ENCODE results near the gene DLGAP1. TPM values are rescaled to one million over a fixed set of nuclear protein-coding genes. Genes with fewer than 3 reads are reported as not detected.
A peak's percentile ranks its signal among the peaks of the same experiment; 100 is the strongest.

The DLGAP1 gene
- total and polyA plus RNA-seq, 5 donors = 0.11 to 0.31 (median 0.20) TPM; not detected in 1

GRCh38 chr18:3455907-3456685 lies 999.0 kb downstream of the DLGAP1 start:
- H3K4me1 ChIP-seq (ENCODE audit: control insufficient read depth, insufficient read depth, low read length) = peaks cover 6% of the 10 kb centered on the region
- no peak overlapping the region for H3K4me3 ChIP-seq (ENCODE audit: low read length)
- no peaks in the 10 kb centered on the region for H3K9me3 ChIP-seq (ENCODE audit: control insufficient read depth, low read length)
- no peaks in the 10 kb centered on the region for H3K27me3 ChIP-seq (ENCODE audit: control insufficient read depth, insufficient read depth)
- WGBS = 80% methylated on average over 10 of the region's 10 CpGs
- intact Hi-C loops (cut with DNase I) = loop anchor here (5.0 to 10.0 kb wide), 4 partner anchors 131 to 209 kb away; no protein-coding TSS in a partner anchor
- DNase-seq = no peak
- no peak overlapping the region for H3K27ac ChIP-seq (ENCODE audit: low read length)
- ATAC-seq = no peak

GRCh38 chr18:3455090-3455635 lies 999.9 kb downstream of the DLGAP1 start:
- H3K4me1 ChIP-seq (ENCODE audit: control insufficient read depth, insufficient read depth, low read length) = peaks cover 6% of the 10 kb centered on the region
- intact Hi-C loops (cut with DNase I) = loop anchor here (5.0 to 10.0 kb wide), 4 partner anchors 132 to 210 kb away; no protein-coding TSS in a partner anchor
- no peaks in the 10 kb centered on the region for H3K27me3 ChIP-seq (ENCODE audit: control insufficient read depth, insufficient read depth)
- ATAC-seq = no peak
- WGBS = 35% methylated on average over 3 of the region's 3 CpGs
- H3K9me3 ChIP-seq (ENCODE audit: control insufficient read depth, low read length) = no peaks in the 10 kb centered on the region
- H3K4me3 ChIP-seq (ENCODE audit: low read length) = no peak overlapping the region
- H3K27ac ChIP-seq (ENCODE audit: low read length) = no peak overlapping the region
- DNase-seq = no peak

GRCh38 chr18:3454365-3455089 lies 1000.6 kb downstream of the DLGAP1 start:
- DNase-seq (no peak), ATAC-seq (no peak)
- under 1% methylated on average over 4 of the region's 4 CpGs for WGBS
- Histone ChIP-seq H3K9me3 (ENCODE audit: control insufficient read depth, low read length) (no peaks in the 10 kb centered on the region), H3K4me1 (ENCODE audit: control insufficient read depth, insufficient read depth, low read length) (peaks cover 6% of the 10 kb centered on the region), H3K27me3 (ENCODE audit: control insufficient read depth, insufficient read depth) (no peaks in the 10 kb centered on the region), H3K27ac (ENCODE audit: low read length) (no peak overlapping the region), H3K4me3 (ENCODE audit: low read length) (peak overlapping the region; percentile 92)
- intact Hi-C loops (cut with DNase I) = loop anchor here (5.0 to 10.0 kb wide), 7 partner anchors 133 to 210 kb away; no protein-coding TSS in a partner anchor

GRCh38 chr18:3453540-3454364 lies 1001.4 kb downstream of the DLGAP1 start:
- peak overlapping the region; percentile 92 for H3K27ac ChIP-seq (ENCODE audit: low read length)
- H3K4me1 ChIP-seq (ENCODE audit: control insufficient read depth, insufficient read depth, low read length) = peaks cover 6% of the 10 kb centered on the region
- peak; percentile 52 to 75 (median 54) for DNase-seq
- no peaks in the 10 kb centered on the region for H3K27me3 ChIP-seq (ENCODE audit: control insufficient read depth, insufficient read depth)
- WGBS = 16% methylated on average over 21 of the region's 21 CpGs
- peak overlapping the region; percentile 92 for H3K4me3 ChIP-seq (ENCODE audit: low read length)
- intact Hi-C loops (cut with DNase I) = loop anchor here (5.0 to 10.0 kb wide), 6 partner anchors 139 to 211 kb away; no protein-coding TSS in a partner anchor
- ATAC-seq = peak in 1 of 2 donors; percentile 24
- H3K9me3 ChIP-seq (ENCODE audit: control insufficient read depth, low read length) = no peaks in the 10 kb centered on the region

- Histone ChIP-seq H3K9me3 (ENCODE audit: control insufficient read depth, low read length) (no peaks in the 10 kb centered on the region), H3K4me1 (ENCODE audit: control insufficient read depth, insufficient read depth, low read length) (peaks cover 6% of the 10 kb centered on the region), H3K4me3 (ENCODE audit: low read length) (peak overlapping the region; percentile 92), H3K27me3 (ENCODE audit: control insufficient read depth, insufficient read depth) (no peaks in the 10 kb centered on the region), H3K27ac (ENCODE audit: low read length) (peak overlapping the region; percentile 97)
- ATAC-seq (no peak), DNase-seq (peak in 1 of 3 donors; percentile 50)
- intact Hi-C loops (cut with DNase I) = loop anchor here (5.0 to 10.0 kb wide), 6 partner anchors 139 to 212 kb away; no protein-coding TSS in a partner anchor
- WGBS = 52% methylated on average over 17 of the region's 17 CpGs
Measured at GRCh38 chr18:3452750-3453539, 1002.2 kb downstream of the DLGAP1 start.

- no peaks in the 10 kb centered on the region for H3K9me3 ChIP-seq (ENCODE audit: control insufficient read depth, low read length)
- intact Hi-C loops (cut with DNase I) = loop anchor here (2.0 to 10.0 kb wide), 7 partner anchors 140 to 213 kb away; no protein-coding TSS in a partner anchor
- H3K27ac ChIP-seq (ENCODE audit: low read length) = peak overlapping the region; percentile 97
- no peaks in the 10 kb centered on the region for H3K27me3 ChIP-seq (ENCODE audit: control insufficient read depth, insufficient read depth)
- peak overlapping the region; percentile 92 for H3K4me3 ChIP-seq (ENCODE audit: low read length)
- DNase-seq (peak; percentile 40 to 78 (median 77)), ATAC-seq (no peak)
- peaks cover 3% of the 10 kb centered on the region for H3K4me1 ChIP-seq (ENCODE audit: control insufficient read depth, insufficient read depth, low read length)
- 1% methylated on average over 53 of the region's 53 CpGs for WGBS
Measured at GRCh38 chr18:3451989-3452749, 1002.9 kb downstream of the DLGAP1 start.

- Histone ChIP-seq H3K4me3 (ENCODE audit: low read length) (peak overlapping the region; percentile 92), H3K9me3 (ENCODE audit: control insufficient read depth, low read length) (no peaks in the 10 kb centered on the region), H3K27me3 (ENCODE audit: control insufficient read depth, insufficient read depth) (no peaks in the 10 kb centered on the region), H3K27ac (ENCODE audit: low read length) (peak overlapping the region; percentile 97), H3K4me1 (ENCODE audit: control insufficient read depth, insufficient read depth, low read length) (peaks cover 3% of the 10 kb centered on the region)
- intact Hi-C loops (cut with DNase I) = loop anchor here (2.0 to 10.0 kb wide), 7 partner anchors 141 to 213 kb away; no protein-coding TSS in a partner anchor
- under 1% methylated on average over 50 of the region's 50 CpGs for WGBS
- DNase-seq = peak; percentile 95 to 98 (median 98)
- ATAC-seq = peak; percentile 58 to 64
Measured at GRCh38 chr18:3451183-3451988, 1003.7 kb downstream of the DLGAP1 start.

GRCh38 chr18:3450799-3451182 lies 1004.3 kb downstream of the DLGAP1 start:
- Histone ChIP-seq H3K4me3 (ENCODE audit: low read length) (peak overlapping the region; percentile 92), H3K27me3 (ENCODE audit: control insufficient read depth, insufficient read depth) (no peaks in the 10 kb centered on the region), H3K4me1 (ENCODE audit: control insufficient read depth, insufficient read depth, low read length) (peaks cover 3% of the 10 kb centered on the region), H3K27ac (ENCODE audit: low read length) (peak overlapping the region; percentile 97), H3K9me3 (ENCODE audit: control insufficient read depth, low read length) (no peaks in the 10 kb centered on the region)
- intact Hi-C loops (cut with DNase I) = loop anchor here (2.0 to 10.0 kb wide), 7 partner anchors 142 to 214 kb away; no protein-coding TSS in a partner anchor
- no peak for ATAC-seq
- no peak for DNase-seq
- WGBS = under 1% methylated on average over 30 of the region's 30 CpGs
